ENCODE results near the gene CAMTA2.
A peak's percentile ranks its signal among the peaks of the same experiment; 100 is the strongest.

CAMTA2 gene, protein sequence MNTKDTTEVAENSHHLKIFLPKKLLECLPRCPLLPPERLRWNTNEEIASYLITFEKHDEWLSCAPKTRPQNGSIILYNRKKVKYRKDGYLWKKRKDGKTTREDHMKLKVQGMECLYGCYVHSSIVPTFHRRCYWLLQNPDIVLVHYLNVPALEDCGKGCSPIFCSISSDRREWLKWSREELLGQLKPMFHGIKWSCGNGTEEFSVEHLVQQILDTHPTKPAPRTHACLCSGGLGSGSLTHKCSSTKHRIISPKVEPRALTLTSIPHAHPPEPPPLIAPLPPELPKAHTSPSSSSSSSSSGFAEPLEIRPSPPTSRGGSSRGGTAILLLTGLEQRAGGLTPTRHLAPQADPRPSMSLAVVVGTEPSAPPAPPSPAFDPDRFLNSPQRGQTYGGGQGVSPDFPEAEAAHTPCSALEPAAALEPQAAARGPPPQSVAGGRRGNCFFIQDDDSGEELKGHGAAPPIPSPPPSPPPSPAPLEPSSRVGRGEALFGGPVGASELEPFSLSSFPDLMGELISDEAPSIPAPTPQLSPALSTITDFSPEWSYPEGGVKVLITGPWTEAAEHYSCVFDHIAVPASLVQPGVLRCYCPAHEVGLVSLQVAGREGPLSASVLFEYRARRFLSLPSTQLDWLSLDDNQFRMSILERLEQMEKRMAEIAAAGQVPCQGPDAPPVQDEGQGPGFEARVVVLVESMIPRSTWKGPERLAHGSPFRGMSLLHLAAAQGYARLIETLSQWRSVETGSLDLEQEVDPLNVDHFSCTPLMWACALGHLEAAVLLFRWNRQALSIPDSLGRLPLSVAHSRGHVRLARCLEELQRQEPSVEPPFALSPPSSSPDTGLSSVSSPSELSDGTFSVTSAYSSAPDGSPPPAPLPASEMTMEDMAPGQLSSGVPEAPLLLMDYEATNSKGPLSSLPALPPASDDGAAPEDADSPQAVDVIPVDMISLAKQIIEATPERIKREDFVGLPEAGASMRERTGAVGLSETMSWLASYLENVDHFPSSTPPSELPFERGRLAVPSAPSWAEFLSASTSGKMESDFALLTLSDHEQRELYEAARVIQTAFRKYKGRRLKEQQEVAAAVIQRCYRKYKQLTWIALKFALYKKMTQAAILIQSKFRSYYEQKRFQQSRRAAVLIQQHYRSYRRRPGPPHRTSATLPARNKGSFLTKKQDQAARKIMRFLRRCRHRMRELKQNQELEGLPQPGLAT

GRCh38 chr17:4986951-4987766, at the start of gene CAMTA2:
Gene CAMTA2 (minus strand): TSS chr17:4987675. CDS start chr17:4986222, 1,453 bp downstream.
- peak; percentile 82 for DNase-seq

DNA sequence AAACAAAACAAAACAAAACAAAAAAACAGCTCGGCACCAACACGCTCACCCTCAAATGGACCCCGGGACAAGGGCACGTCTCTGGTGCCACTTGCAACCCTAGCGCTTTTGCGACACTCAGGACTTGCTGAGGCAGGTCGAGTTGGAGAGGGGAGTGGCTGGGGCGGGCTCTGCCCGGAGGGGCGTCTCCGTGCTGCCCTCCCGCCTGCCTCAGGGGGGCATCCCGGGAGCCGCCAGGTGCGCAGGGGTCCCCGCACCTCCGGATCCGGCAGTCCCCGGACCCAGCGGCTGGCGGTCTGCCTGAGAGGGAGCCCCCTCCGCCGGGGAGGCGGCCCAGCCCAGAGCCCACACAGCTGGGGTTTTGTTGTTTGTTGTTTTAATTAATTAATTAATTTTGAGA, 47.8 kb upstream of the CAMTA2 start, which contains the start of gene SLC52A1:
TSS of gene SLC52A1 (minus strand) at position 112 of the 400 bp plus-strand sequence. CDS start 820 bp downstream, outside the sequence.
- no peak for DNase-seq

DNA sequence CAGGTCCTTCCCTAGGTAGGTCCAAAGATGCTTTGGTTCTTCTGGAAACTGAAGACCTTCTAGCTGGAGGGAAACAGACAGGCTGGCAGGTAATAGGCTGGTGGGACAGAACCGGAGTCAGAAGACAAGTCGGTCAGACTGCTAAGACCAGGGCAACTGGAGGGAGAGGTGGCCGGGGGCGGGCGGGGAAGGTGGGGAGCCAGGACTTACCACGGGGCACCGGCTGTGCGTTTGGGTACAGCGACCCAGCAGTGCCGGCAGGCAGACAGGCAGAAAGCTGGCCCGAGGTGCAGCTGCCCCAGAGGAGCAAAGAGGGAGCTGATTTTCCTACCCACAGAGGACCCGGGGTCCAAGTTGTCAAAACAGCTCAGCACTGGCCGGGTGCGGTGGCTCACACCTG, 47.2 kb upstream of the CAMTA2 start:
- DNase-seq = no peak

- no peak for DNase-seq
Observed at GRCh38 chr17:5034063-5034462, 46.6 kb upstream of the CAMTA2 start.

DNA sequence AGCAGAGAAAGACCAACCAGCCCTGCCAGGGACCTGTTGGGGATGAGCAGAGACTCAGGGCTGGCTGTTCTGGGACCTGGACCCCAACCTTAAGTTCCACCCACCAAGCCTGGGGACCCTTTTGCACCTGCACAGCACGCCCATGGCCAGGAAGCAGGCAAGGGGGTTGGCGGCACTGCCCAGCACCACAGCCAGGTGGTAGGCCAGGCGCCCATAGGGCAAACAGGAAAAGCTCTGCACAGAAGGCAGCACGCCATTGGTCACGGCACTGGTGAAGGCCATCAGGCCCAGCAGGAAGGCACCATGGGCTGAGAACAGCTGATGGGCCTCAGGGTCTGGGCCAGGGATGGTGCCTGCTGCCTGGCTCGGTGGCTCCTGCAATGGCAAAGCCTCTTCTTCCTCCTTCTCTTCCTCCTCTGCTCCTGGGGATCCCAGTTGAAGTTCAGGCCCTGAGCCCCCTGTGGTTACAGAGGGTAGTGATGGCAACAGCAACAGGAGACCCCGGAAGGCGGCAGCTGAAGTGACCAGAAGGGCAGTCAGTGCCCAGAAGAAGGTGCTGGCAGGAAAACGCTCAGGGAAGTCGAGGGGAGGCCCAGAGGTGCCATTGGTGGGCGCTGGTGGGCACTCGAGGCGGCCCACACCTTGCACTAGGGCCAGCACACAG, 46.0 kb upstream of the CAMTA2 start:
- DNase-seq = no peak

- no peak for DNase-seq
Observed at GRCh38 chr17:5032865-5033264, 45.4 kb upstream of the CAMTA2 start.

DNA sequence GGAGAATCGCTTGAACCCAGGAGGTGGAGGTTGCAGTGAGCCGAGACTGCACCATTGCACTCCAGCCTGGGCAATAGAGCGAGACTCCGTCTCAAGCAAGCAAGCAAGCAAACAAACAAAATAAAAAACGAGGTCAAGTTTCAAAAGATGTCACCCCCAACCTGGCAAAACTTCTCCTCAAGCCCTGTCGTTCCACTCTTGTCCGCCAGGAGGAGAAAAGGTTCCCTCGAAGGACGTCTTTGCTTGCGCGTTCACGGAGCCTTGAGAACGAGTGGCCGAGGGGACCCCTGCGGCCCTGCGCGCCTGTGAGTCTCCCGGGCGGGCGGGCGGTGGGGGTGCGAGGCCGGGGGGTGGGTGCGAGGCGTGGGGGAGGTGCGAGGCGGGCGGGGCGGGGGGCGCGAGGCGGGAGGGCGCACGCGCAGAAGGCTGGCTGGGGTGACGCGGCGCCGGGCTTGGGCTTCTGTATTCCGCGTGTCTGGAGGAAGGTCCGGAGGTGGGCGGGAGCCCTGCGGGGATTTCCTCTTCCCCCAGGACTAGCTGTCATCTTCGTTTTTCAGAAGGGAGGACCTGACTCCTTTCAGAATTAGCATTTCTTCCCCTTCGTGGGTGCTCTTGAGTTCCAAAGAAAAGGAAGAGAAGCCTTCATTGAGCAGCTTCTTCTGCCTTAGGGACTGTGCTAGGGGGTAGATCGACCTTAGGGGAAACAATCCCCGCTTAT, 44.0 kb upstream of the CAMTA2 start:
- DNase-seq = peak; percentile 98

- peak; percentile 31 for DNase-seq
Observed at GRCh38 chr17:5030168-5030567, 42.7 kb upstream of the CAMTA2 start.

DNA sequence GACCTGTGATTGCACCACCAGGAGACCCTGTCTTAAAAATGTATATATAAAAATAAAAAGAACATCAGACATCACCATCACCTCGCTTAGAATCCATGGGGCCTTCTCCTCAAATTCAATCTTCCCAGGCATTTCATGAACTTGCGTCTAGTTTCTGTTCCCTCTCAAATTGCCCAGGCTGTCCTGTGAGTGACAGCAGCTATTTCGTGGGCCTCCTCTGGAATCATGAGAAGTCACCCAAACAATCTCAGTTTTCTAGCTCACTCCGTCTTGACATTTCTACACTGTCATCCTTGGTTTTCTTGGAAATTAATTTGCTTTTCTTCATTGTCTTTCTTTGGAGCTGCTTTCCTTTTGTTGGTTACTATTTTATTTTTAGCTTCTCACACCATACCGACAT, 40.4 kb upstream of the CAMTA2 start:
- peak; percentile 65 for DNase-seq

- DNase-seq = no peak
Observed at GRCh38 chr17:5027299-5027698, 39.8 kb upstream of the CAMTA2 start.

DNA sequence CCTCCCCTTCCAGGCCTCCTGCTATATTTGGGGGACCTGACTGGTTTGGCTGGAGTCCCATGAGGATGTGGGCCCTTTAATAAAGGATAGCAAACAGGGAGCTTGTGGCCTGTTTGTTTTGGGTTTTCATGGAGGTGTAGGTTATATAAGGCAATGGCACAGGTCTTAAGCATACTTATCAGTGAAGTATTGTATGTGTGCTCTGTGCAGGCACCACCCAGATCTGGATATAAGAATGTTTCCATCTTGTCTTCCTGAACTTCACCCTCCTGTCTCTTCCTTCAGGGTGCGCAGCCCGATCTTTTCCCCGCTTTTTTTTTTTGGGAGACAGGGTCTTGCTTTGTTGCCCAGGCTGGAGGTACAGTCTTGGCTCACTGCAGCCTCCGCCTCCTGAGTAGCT, 37.1 kb upstream of the CAMTA2 start:
- DNase-seq = no peak

GRCh38 chr17:5023588-5024147, 36.2 kb upstream of the CAMTA2 start:
- no peak for DNase-seq

DNA sequence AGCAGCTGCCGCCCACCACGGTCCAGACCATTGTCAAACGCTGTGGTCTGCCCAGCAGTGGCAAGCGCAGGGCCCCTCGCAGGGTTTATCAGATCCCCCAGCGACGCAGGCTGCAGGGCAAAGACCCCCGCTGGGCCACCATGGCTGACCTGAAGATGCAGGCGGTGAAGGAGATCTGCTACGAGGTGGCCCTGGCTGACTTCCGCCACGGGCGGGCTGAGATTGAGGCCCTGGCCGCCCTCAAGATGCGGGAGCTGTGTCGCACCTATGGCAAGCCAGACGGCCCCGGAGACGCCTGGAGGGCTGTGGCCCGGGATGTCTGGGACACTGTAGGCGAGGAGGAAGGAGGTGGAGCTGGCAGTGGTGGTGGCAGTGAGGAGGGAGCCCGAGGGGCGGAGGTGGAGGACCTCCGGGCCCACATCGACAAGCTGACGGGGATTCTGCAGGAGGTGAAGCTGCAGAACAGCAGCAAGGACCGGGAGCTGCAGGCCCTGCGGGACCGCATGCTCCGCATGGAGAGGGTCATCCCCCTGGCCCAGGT, 34.8 kb upstream of the CAMTA2 start:
- no peak for DNase-seq

- no peak for DNase-seq
Observed at GRCh38 chr17:5020502-5021023, 33.1 kb upstream of the CAMTA2 start.

DNA sequence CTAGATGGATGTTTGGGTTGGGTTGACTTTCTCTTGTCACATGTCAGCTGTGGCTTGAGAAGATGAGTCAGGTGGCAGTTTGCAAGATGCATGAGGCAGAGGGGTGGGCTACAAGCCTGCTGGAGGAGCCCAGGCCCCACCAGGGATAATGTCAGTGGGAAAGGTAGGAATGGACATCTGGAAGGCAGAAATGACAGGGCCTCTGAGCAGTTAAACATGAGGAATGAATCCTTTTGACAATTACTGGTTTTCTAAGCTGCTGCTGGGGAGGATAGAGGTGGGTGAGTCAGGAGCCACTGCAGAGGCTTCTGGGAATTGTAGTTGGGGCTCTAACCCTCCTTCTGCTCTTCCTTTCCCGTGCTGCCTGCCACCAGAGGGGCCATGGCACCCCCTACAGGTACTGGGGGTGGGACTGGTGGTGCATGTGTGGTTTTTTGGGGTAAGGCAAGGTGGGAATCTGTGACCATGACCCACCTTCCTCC, 32.0 kb upstream of the CAMTA2 start:
- peak; percentile 41 for DNase-seq

GRCh38 chr17:5014357-5014756, 26.9 kb upstream of the CAMTA2 start:
- no peak for DNase-seq

- peak; percentile 80 for DNase-seq
Observed at GRCh38 chr17:5011928-5012327, 24.5 kb upstream of the CAMTA2 start.

DNA sequence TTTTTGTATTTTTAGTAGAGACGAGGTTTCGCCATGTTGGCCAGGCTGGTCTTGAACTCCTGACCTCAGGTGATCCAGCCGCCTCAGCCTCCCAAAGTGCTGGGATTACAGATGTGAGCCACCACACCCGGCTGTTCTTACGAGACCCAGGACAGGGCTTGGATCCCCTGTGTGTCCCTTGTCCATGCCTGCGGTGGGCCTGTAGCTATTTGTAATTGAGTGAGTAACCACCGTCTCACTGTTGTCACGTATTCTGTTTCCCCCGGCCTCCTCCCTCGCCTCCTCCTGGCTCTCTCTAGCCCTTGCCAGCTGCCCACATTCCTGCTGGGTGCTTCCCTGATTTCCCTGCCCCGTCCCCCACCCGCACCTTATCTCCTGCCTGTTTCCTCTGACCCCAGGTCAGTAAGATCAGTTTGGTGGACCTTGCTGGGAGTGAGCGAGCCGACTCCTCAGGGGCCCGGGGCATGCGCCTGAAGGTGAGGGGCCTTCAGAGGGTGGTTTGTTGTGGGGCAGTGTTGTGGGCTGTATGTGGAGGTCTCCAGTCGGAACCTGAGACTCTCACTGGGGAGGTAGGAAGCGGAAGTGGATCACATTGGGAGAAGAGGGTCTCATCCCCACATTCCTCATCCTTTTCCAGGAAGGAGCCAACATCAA, 15.9 kb upstream of the CAMTA2 start:
- no peak for DNase-seq

DNA sequence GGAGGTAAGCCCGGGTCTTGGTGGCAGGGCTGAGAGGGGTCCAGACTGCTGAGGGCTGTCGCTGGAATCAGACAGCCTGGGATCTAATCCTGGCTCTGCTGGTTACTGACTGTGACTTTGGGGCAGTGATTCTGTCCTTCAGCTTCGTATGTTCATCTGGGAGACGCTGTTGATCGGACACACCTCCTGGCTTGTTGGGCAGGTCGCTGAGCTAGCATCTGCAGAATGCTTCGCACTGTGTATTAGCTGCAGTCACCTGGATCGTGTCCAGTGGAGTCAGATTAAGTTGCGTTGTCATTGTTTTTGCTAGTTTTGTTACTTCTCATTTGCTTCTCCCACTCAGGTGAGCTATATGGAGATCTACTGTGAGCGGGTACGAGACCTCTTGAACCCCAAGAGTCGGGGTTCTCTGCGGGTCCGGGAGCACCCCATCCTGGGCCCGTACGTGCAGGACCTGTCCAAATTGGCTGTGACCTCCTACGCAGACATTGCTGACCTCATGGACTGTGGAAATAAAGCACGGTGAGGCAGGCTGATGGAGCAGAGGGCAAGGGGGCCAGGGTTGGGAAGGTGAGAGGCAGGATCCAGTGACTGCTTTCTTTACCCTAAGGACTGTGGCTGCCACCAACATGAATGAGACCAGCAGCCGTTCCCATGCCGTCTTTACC, 14.8 kb upstream of the CAMTA2 start:
- DNase-seq = no peak

Measured in inflammatory macrophage treated with lipopolysaccharide for 4 hours (primary cell).